DOHH2 (cell line): Measurements from ENCODE around the gene TNRC6C.

Experiments
- EZH2phosphoT487 ChIP-seq: fragments of 200-600 bp; sonication (generic); IDR thresholded peaks from 2 replicates; pipeline ENCODE4 v1.6.1; 2017; ENCODE audit warnings: borderline replicate concordance, mild to moderate bottlenecking, antibody characterized with exemption, low read length, moderate library complexity, mixed read lengths
- TF ChIP-seq, protein P1 (sequence below): fragments of 200-600 bp; sonication (generic); IDR thresholded peaks from one replicate; pipeline ENCODE4 v1.5.1; 2014; ENCODE audit warnings: antibody characterized with exemption, mild to moderate bottlenecking, low read depth, low read length; ENCODE audit not compliant: poor library complexity, severe bottlenecking

DNA sequence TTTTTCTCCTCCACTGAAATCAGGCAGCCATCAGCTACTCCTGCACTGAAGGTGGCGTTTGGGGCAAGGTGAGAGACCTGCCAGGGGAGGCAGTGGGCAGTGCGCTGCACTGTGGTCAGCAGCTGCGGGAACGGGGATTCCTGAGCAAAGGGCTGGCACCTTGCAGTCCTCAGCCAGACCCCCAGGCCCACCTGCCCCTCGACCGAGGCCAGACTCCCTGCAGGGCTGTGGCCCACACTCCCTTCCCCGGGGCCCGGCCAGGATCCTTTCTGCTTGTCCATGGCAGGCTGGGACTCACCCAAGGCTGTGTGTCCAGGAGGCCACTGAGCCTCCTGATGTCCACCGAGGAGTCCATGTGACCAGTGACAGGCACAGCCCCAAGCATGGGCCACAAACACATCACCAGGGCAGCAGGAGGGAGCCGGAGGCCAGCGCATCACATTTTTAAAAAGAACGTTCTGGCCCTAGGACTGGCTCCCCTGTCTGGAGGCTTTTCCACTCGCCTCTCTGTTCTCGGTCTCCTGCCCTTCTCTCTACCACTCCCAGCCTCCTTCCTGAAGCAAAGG lies 28.5 kb upstream of the TNRC6C start:
- TF ChIP-seq, protein P1, sequence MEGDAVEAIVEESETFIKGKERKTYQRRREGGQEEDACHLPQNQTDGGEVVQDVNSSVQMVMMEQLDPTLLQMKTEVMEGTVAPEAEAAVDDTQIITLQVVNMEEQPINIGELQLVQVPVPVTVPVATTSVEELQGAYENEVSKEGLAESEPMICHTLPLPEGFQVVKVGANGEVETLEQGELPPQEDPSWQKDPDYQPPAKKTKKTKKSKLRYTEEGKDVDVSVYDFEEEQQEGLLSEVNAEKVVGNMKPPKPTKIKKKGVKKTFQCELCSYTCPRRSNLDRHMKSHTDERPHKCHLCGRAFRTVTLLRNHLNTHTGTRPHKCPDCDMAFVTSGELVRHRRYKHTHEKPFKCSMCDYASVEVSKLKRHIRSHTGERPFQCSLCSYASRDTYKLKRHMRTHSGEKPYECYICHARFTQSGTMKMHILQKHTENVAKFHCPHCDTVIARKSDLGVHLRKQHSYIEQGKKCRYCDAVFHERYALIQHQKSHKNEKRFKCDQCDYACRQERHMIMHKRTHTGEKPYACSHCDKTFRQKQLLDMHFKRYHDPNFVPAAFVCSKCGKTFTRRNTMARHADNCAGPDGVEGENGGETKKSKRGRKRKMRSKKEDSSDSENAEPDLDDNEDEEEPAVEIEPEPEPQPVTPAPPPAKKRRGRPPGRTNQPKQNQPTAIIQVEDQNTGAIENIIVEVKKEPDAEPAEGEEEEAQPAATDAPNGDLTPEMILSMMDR: no peak
- TF ChIP-seq EZH2phosphoT487: no peak
